B cell (primary cell): ENCODE results near the gene PUS7.

Experiments
- EZH2 ChIP-seq: IDR thresholded peaks from 2 replicates; pipeline ENCODE4 v1.6.1; 2012; ENCODE audit warnings: borderline replicate concordance, low read depth, mild to moderate bottlenecking, moderate library complexity, low read length; ENCODE audit not compliant: insufficient read depth, poor library complexity, severe bottlenecking
- TF ChIP-seq, protein P1 (sequence below): fragments of 200-600 bp; IDR thresholded peaks from one replicate; pipeline ENCODE4 v1.8.0; 2022; ENCODE audit warnings: antibody characterized with exemption, mild to moderate bottlenecking

DNA sequence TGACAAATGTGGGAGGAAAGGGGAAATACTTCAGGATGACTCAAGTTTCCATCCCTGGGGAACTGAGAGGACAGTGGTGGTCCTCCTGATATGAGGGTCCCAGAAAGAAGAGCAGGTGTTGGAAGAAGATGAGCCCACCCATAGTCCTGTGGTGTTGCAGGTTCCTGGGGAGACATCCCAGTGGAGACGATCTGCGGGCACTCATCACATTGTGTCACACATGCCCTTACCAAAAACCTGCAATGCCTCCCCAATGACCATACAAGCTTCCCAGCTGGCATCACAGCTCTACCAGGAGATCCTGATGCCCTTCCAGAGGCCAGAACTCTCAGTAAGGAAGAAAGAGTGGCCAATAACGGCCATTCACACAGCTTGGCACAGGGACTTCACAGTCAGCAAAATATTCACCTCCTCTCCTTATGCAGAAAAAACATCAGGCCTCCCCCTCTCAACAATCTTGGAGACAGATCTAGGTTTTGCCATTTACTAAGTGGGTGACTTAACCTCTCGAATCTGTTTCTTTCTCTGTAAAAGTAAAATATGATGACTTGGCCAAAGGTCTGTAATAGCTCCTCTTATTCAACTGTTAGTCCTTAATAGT, 9.0 kb downstream of the PUS7 start:
- TF ChIP-seq, protein P1, sequence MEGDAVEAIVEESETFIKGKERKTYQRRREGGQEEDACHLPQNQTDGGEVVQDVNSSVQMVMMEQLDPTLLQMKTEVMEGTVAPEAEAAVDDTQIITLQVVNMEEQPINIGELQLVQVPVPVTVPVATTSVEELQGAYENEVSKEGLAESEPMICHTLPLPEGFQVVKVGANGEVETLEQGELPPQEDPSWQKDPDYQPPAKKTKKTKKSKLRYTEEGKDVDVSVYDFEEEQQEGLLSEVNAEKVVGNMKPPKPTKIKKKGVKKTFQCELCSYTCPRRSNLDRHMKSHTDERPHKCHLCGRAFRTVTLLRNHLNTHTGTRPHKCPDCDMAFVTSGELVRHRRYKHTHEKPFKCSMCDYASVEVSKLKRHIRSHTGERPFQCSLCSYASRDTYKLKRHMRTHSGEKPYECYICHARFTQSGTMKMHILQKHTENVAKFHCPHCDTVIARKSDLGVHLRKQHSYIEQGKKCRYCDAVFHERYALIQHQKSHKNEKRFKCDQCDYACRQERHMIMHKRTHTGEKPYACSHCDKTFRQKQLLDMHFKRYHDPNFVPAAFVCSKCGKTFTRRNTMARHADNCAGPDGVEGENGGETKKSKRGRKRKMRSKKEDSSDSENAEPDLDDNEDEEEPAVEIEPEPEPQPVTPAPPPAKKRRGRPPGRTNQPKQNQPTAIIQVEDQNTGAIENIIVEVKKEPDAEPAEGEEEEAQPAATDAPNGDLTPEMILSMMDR: no peak
- TF ChIP-seq EZH2: no peak
